PC-3 (cell line): Measurements from ENCODE around the gene SLF1.

Source experiments
- CTCF ChIP-seq: fragments of 300-600 bp; sonication (generic); conservative IDR thresholded peaks from 2 replicates; pipeline ENCODE4 v1.5.1; 2017; ENCODE audit warnings: antibody characterized with exemption, low read depth, mild to moderate bottlenecking, low read length
- EZH2phosphoT487 ChIP-seq: fragments of 300-600 bp; sonication (generic); IDR thresholded peaks from 2 replicates; pipeline ENCODE4 v1.6.1; 2018; ENCODE audit warnings: mild to moderate bottlenecking, antibody characterized with exemption, low read length, borderline replicate concordance

DNA sequence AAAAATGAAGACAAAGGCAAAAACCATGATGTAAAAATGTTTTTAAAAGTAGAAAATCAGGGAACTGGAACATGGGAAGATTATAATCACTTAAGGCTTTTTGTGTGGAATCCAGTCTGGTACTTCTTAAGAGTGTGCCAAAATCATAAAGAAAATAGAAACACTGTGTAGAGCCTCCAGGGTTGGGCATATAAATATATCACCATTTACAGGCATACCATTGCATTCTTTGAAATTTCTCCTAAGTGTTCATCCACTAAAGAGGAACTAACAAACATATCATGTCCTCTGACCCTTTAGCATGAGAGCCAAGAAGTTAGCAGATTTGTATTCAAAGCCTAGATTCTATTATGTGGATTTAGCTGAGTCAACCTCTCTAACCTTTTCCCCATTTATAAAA is 93.3 kb downstream of the SLF1 start:
- TF ChIP-seq CTCF (no peak), EZH2phosphoT487 (no peak)
